K562 (cell line): ENCODE measurements around the gene TUBGCP6. TPM values are rescaled to one million over a fixed set of nuclear protein-coding genes. Genes with fewer than 3 reads are reported as not detected.

ENCODE experiments used
- ATAC-seq: fragments of 200-7000 bp; cut with Tn5 transposase; 3 replicates; pipeline ENCODE4 v1.9.1; 2020; ENCODE audit warnings: moderate library complexity
- BruUV-seq: library from RNA; stranded (reverse); fragments of 400-500 nt; replicated peaks from 2 replicates; lab custom pipeline; 2021; lab: Mats Ljungman, UMichigan
- CTCF ChIA-PET: fragments of 300-600 bp; formaldehyde crosslinking; extraction: SDS; loops from one replicate; lab custom pipeline; 2021; ENCODE audit warnings: low intra/inter-chr PET ratio; lab: Yijun Ruan, JAX
- POLR2A ChIA-PET: fragments of 300-600, 350-650 bp; sonication (Branson Sonifier 250); formaldehyde crosslinking; extraction: SDS; loops from one replicate; lab custom pipeline; 2021; ENCODE audit warnings: antibody characterized with exemption, inconsistent platforms; lab: Yijun Ruan, JAX
- DNase-seq, 4 experiments: peaks; one replicate each; pipeline versions ENCODE4 v3.0.0 to v3.0.0-alpha.2; 2011 to 2018; ENCODE audit warnings: low spot score in 3 of 4, mixed read lengths in 3 of 4; ENCODE audit errors: extremely low read depth in 1 of 4
- FAIRE-seq: peaks from 2 replicates; lab custom pipeline; 2011; peaks lifted over from hg19 to GRCh38; lab: Jason Lieb, UNC
- H2AFZ ChIP-seq: 2 replicates; pipeline ENCODE4 v1.6.0; 2011; ENCODE audit warnings: low read depth, low read length, control low read depth, inconsistent platforms
- H3K27ac ChIP-seq: fragments of 200-600 bp; 3 replicates; pipeline ENCODE4 v1.8.0; 2011; ENCODE audit warnings: low read depth, mild to moderate bottlenecking, control low read depth, inconsistent platforms, low read length, moderate library complexity, mixed read lengths; ENCODE audit errors: extremely low read depth
- H3K27me3 ChIP-seq, 2 experiments: fragments of 300-600 bp in 1 of 2; 2 replicates in 1 of 2; 3 replicates in 1 of 2; pipeline versions ENCODE4 v1.6.0 to v1.8.0; 2011; ENCODE audit warnings: inconsistent platforms in 2 of 2, low read length in 2 of 2, mild to moderate bottlenecking in 1 of 2, mixed read lengths in 1 of 2, moderate library complexity in 1 of 2; ENCODE audit not compliant: control insufficient read depth in 2 of 2, insufficient read depth in 2 of 2
- H3K36me3 ChIP-seq: fragments of 300-600 bp; 3 replicates; pipeline ENCODE4 v1.8.0; 2011; ENCODE audit warnings: mild to moderate bottlenecking, low read length, inconsistent platforms; ENCODE audit not compliant: control insufficient read depth, insufficient read depth
- H3K4me1 ChIP-seq, 2 experiments: fragments of 200-600 bp in 1 of 2; replicated peaks in 1 of 2; 2 replicates in 1 of 2; 3 replicates in 1 of 2; pipeline versions ENCODE4 v1.5.1 to v1.8.0; 2011; ENCODE audit warnings: inconsistent platforms in 2 of 2, low read length in 2 of 2, mild to moderate bottlenecking in 1 of 2, mixed read lengths in 1 of 2, moderate library complexity in 1 of 2; ENCODE audit not compliant: control insufficient read depth in 2 of 2, insufficient read depth in 2 of 2
- H3K4me2 ChIP-seq: 2 replicates; pipeline ENCODE4 v1.6.1; 2011; ENCODE audit warnings: low read length, control low read depth, inconsistent platforms, mixed read lengths; ENCODE audit not compliant: insufficient read depth
- H3K4me3 ChIP-seq: fragments of 200-600 bp; sonication (generic), shearing (Covaris generic); 2 replicates; pipeline ENCODE4 v1.5.1; 2016; ENCODE audit warnings: control low read depth, inconsistent platforms
- H3K79me2 ChIP-seq: fragments of 200-600 bp; 3 replicates; pipeline ENCODE4 v1.8.0; 2011; ENCODE audit warnings: low read length, inconsistent platforms; ENCODE audit not compliant: control insufficient read depth, insufficient read depth
- H3K9ac ChIP-seq, 2 experiments: 2 replicates each; pipeline versions ENCODE4 v1.6.0 to v1.6.1; 2011; ENCODE audit warnings: low read depth in 2 of 2, low read length in 2 of 2, control low read depth in 1 of 2, inconsistent platforms in 1 of 2, mild to moderate bottlenecking in 1 of 2, mixed read lengths in 1 of 2; ENCODE audit not compliant: insufficient read depth in 1 of 2
- H3K9me1 ChIP-seq: one replicate; pipeline ENCODE4 v1.6.0; 2011; ENCODE audit warnings: inconsistent platforms, mild to moderate bottlenecking, low read length, moderate library complexity; ENCODE audit not compliant: control insufficient read depth, insufficient read depth
- H3K9me3 ChIP-seq: replicated peaks from 2 replicates; pipeline ENCODE4 v1.5.1; 2011; ENCODE audit warnings: low read depth, low read length, inconsistent platforms; ENCODE audit not compliant: control insufficient read depth, insufficient read depth
- H4K20me1 ChIP-seq: replicated peaks from 2 replicates; pipeline ENCODE4 v1.6.1; 2011; ENCODE audit warnings: low read length, inconsistent platforms, mixed read lengths; ENCODE audit not compliant: control insufficient read depth, insufficient read depth
- L3MBTL2 ChIP-seq: fragments of 450-650 bp; IDR thresholded peaks from 2 replicates; pipeline ENCODE4 v1.6.1; 2016; ENCODE audit warnings: mild to moderate bottlenecking, moderate library complexity
- MGA ChIP-seq: fragments of 450-650 bp; IDR thresholded peaks from 2 replicates; pipeline ENCODE4 v1.6.1; 2016; ENCODE audit warnings: mild to moderate bottlenecking, moderate library complexity
- ZNF695 ChIP-seq: fragments of 450-650 bp; formaldehyde crosslinking; IDR thresholded peaks from 2 replicates; pipeline ENCODE4 v1.4.0; 2020; ENCODE audit warnings: mild to moderate bottlenecking, moderate library complexity
- WGBS: fragments of 100-300 bp; shearing (Covaris generic); methylation state at CpG from one replicate; pipeline ENCODE4 v1.1.6; 2016; ENCODE audit warnings: low coverage, mixed read lengths; ENCODE audit not compliant: insufficient coverage; ENCODE audit errors: missing lambda C conversion rate; 5-methylcytosine and 5-hydroxymethylcytosine counted together
- in situ Hi-C: fragments of 300-500 bp; cut with MboI; formaldehyde crosslinking; loops from 4 replicates; pipeline ENCODE4 v1.15.0; 2018; ENCODE audit warnings: inconsistent platforms, mixed read lengths
- intact Hi-C: fragments of 100-400 bp; cut with micrococcal nuclease; formaldehyde crosslinking; loops from 2 replicates; pipeline ENCODE4 v1.14.2; 2022
- polyA plus RNA-seq, 8 experiments: library from polyadenylated mRNA; depleted of rRNA in 4 of 8; stranded (reverse) in 5 of 8; unstranded in 3 of 8; fragments of >200 nt; fragmentation: Nextera tagmentation in 2 of 8; fragmentation: Illumina TruSeq in 1 of 8; extraction: Ambion mirVana in 2 of 8; extraction: Trizol in 1 of 8; gene quantifications; 2 replicates each; pipeline versions ENCODE4 v1.2.1 to v1.2.3, GENCODE V29; 2011 to 2014; ENCODE audit warnings: inconsistent platforms in 1 of 8, missing spikeins in 1 of 8
- total RNA-seq, 7 experiments: library from RNA; depleted of rRNA in 6 of 7; stranded (reverse); fragments of >200 nt in 6 of 7; fragmentation: Illumina TruSeq in 2 of 7; extraction: Trizol in 2 of 7; gene quantifications; 2 replicates each; pipeline versions ENCODE4 v1.2.1 to v1.2.3, GENCODE V29; 2011 to 2021; ENCODE audit warnings: low replicate concordance in 1 of 7
- TF ChIP-seq, protein P1 (sequence below): fragments of 450-650 bp; IDR thresholded peaks from 2 replicates; pipeline ENCODE4 v1.6.1; 2017; ENCODE audit warnings: antibody characterized with exemption, mild to moderate bottlenecking

TUBGCP6 gene
- total and polyA plus RNA-seq, 9 of the 15 experiments (the other 6 are each of a cell fraction or from before 2014, with no cell fraction given) = 0.76 to 33.0 (median 10.1) TPM

DNA sequence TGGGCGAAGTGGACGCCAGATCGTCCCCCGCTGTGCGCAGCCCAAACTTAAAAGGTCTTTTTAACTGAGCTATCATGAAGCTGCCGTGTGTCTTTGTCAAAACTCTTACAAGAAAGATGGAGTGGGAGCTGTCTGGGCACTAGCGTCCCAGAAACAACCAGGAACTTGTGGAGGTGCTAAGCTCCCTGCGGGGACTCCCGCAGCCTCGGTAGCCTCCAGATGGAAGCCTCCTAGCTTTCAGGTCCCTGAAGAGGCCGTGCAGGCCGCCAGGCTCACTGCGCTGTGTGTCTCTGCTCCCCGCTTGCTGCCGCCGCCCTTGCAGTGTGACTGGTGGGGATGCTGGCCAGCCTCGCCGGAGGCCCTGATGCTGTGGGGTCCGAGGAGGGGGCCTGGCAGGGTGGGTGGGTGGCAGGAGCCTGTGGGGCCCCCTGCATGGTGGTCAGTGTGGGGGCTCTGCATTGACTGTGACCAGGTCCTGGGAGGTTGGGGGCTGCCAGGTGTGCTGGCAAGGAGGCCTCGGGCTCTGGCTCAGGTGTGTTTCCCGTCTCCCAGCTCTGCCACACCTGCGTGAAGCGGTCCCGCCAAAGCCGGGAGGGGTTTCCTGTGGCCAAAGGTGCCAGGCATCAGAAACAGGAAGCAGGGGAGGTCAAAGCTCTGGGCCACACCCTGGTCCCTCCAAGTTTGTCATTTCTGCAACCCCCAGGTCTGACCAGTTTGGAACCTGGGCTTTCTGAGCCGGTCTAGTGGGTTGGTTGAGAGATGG is 57.9 kb downstream of the TUBGCP6 start:
- Histone ChIP-seq H3K27ac (peak overlapping the region; percentile 74), H3K36me3 (peaks cover 20% of the 10 kb centered on the region; the same call in 2 of the 3 replicates), H3K27me3 (no peaks in the 10 kb centered on the region), H3K4me2 (peak overlapping the region; percentile 74), H3K9me3 (no peaks in the 10 kb centered on the region), H3K9me1 (peaks cover 7% of the 10 kb centered on the region), H3K4me3 (peak overlapping the region; percentile 64), H3K4me1 (peaks cover 20 to 86% of the 10 kb centered on the region in 2 experiments), H3K79me2 (peaks cover 52% of the 10 kb centered on the region), H3K9ac (peak overlapping the region; percentile 69 to 95), H2AFZ (no peak overlapping the region), H4K20me1 (peaks cover 8% of the 10 kb centered on the region; the same call in 1 of the 2 replicates)
- BruUV-seq = no TSS peak
- ATAC-seq = peak; percentile 16
- POLR2A ChIA-PET = interaction anchor here (0.7 to 1.2 kb wide), 2 partner anchors 14 to 217 kb away, joined by 3 read pairs; no protein-coding TSS in a partner anchor
- 13% methylated on average over 11 of the region's 26 CpGs for WGBS
- peak; percentile 46 for FAIRE-seq
- intact Hi-C loops (no loop called here), in situ Hi-C loops (no loop called here)
- CTCF ChIA-PET = no interaction called here
- peak in 1 of 4 experiments; percentile 44 for DNase-seq
- TF ChIP-seq MGA = no peak
- TF ChIP-seq ZNF695 = no peak
- TF ChIP-seq, protein P1, sequence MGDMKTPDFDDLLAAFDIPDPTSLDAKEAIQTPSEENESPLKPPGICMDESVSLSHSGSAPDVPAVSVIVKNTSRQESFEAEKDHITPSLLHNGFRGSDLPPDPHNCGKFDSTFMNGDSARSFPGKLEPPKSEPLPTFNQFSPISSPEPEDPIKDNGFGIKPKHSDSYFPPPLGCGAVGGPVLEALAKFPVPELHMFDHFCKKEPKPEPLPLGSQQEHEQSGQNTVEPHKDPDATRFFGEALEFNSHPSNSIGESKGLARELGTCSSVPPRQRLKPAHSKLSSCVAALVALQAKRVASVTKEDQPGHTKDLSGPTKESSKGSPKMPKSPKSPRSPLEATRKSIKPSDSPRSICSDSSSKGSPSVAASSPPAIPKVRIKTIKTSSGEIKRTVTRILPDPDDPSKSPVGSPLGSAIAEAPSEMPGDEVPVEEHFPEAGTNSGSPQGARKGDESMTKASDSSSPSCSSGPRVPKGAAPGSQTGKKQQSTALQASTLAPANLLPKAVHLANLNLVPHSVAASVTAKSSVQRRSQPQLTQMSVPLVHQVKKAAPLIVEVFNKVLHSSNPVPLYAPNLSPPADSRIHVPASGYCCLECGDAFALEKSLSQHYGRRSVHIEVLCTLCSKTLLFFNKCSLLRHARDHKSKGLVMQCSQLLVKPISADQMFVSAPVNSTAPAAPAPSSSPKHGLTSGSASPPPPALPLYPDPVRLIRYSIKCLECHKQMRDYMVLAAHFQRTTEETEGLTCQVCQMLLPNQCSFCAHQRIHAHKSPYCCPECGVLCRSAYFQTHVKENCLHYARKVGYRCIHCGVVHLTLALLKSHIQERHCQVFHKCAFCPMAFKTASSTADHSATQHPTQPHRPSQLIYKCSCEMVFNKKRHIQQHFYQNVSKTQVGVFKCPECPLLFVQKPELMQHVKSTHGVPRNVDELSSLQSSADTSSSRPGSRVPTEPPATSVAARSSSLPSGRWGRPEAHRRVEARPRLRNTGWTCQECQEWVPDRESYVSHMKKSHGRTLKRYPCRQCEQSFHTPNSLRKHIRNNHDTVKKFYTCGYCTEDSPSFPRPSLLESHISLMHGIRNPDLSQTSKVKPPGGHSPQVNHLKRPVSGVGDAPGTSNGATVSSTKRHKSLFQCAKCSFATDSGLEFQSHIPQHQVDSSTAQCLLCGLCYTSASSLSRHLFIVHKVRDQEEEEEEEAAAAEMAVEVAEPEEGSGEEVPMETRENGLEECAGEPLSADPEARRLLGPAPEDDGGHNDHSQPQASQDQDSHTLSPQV = peak; percentile 53; the same call in 1 of the 2 replicates
- TF ChIP-seq L3MBTL2 = 0 out of 2 replicates have a peak, but pooled peaks have one; percentile 11
